Spleen (tissue), 11 donors: Measurements from ENCODE around the gene ATXN1. TPM values are rescaled to one million over a fixed set of nuclear protein-coding genes. Genes with fewer than 3 reads are reported as not detected.

Source experiments
- DNase-seq: peaks from one replicate; pipeline ENCODE4 v3.0.0-alpha.2; 2020
- H3K27ac ChIP-seq, 8 donors: fragments of 200-600 bp; sonication (generic) in 7 of 8; 1 replicate in 4 of 8; 2 replicates in 4 of 8; pipeline versions ENCODE4 v1.5.0 to v1.8.0; 2016 to 2021; ENCODE audit warnings: inconsistent platforms in 4 of 8, mild to moderate bottlenecking in 4 of 8, moderate library complexity in 1 of 8
- H3K27me3 ChIP-seq, 7 donors: fragments of 200-600 bp; sonication (generic) in 6 of 7; replicated peaks in 1 of 7; 1 replicate in 4 of 7; 2 replicates in 3 of 7; pipeline versions ENCODE4 v1.5.0 to v1.8.0; 2016 to 2021; ENCODE audit warnings: inconsistent platforms in 3 of 7, mild to moderate bottlenecking in 1 of 7
- H3K36me3 ChIP-seq, 6 donors: fragments of 200-600 bp; sonication (generic) in 5 of 6; 1 replicate in 4 of 6; 2 replicates in 2 of 6; pipeline versions ENCODE4 v1.5.0 to v1.8.0; 2016 to 2021; ENCODE audit warnings: inconsistent platforms in 2 of 6
- H3K4me1 ChIP-seq, 6 donors: fragments of 200-600 bp; sonication (generic) in 5 of 6; 1 replicate in 3 of 6; 2 replicates in 3 of 6; pipeline versions ENCODE4 v1.5.0 to v1.8.0; 2016 to 2021; ENCODE audit warnings: inconsistent platforms in 3 of 6
- H3K4me3 ChIP-seq, 8 donors: fragments of 200-600 bp; sonication (generic) in 7 of 8; 1 replicate in 4 of 8; 2 replicates in 4 of 8; pipeline versions ENCODE4 v1.5.0 to v1.8.0; 2016 to 2021; ENCODE audit warnings: inconsistent platforms in 4 of 8, mild to moderate bottlenecking in 4 of 8, moderate library complexity in 2 of 8
- H3K9me3 ChIP-seq, 8 donors: fragments of 200-600 bp; sonication (generic) in 7 of 8; 1 replicate in 4 of 8; 2 replicates in 4 of 8; pipeline versions ENCODE4 v1.5.0 to v1.8.0; 2016 to 2021; ENCODE audit warnings: inconsistent platforms in 4 of 8
- CTCF ChIP-seq, 11 experiments: fragments of 200-600 bp in 7 of 11; fragments of 450-650 bp in 4 of 11; sonication (generic) in 4 of 11; IDR thresholded peaks in 8 of 11; conservative IDR thresholded peaks in 3 of 11; 1 replicate in 7 of 11; 2 replicates in 4 of 11; pipeline versions ENCODE4 v1.4.0 to v1.8.0; 2016 to 2021; ENCODE audit warnings: antibody characterized with exemption in 11 of 11, inconsistent platforms in 4 of 11, mild to moderate bottlenecking in 1 of 11
- POLR2A ChIP-seq, 3 donors: fragments of 450-650 bp; IDR thresholded peaks; one replicate each; pipeline ENCODE4 v1.5.1; 2017; ENCODE audit warnings: antibody characterized with exemption in 3 of 3, mild to moderate bottlenecking in 1 of 3
- POLR2AphosphoS5 ChIP-seq, 3 donors: sonication (generic); formaldehyde crosslinking; IDR thresholded peaks; one replicate each; pipeline ENCODE4 v1.5.1; 2017; ENCODE audit warnings: antibody characterized with exemption in 3 of 3
- WGBS, 5 donors: extraction: QIAGEN DNeasy Blood & Tissue Kit in 3 of 5; methylation state at CpG; one replicate each; pipeline versions ENCODE4 v1.1.5 to v1.1.7; 2013 to 2018; 5-methylcytosine and 5-hydroxymethylcytosine counted together
- intact Hi-C: fragments of 100-400 bp; cut with DNase I; formaldehyde crosslinking; loops from one replicate; pipeline ENCODE4 v1.15.0; 2023; ENCODE audit warnings: low total_unique reads
- polyA plus RNA-seq, 3 donors: library from polyadenylated mRNA; stranded (reverse); fragments of 200-250 nt; gene quantifications; one replicate each; pipeline ENCODE4 v1.2.1, GENCODE V29; 2013
- total RNA-seq, 7 donors: library from RNA; depleted of rRNA in 3 of 7; stranded (reverse); fragments of >200 nt in 3 of 7; fragmentation: NEBNext Ultra II Directional in 4 of 7; extraction: Animal tissue kit (Norgen Biotek cat#: 25700) in 4 of 7; gene quantifications; one replicate each; pipeline versions ENCODE4 v1.1.0 to v1.2.1, GENCODE V29; 2016 to 2021
- donor health status: healthy with polysubstance abuse.
- donor health status: DM: no; HTN: no; CAD: no; lungs with moderate emphysema.
- donor health status: DM: no; HTN: no; CAD: no.
- donor health status: Bipolar disorder and iron deficiency.
- donor health status: healthy.
- donor health status: DM: no; HTN: no; CAD: no.
- donor health status: DM: yes; HTN: yes; CAD: no.

ATXN1 gene
- total and polyA plus RNA-seq, 10 donors, result 3.5 to 123 (median 73.9) TPM

GRCh38 chr6:16252686-16253299, 508.5 kb downstream of the ATXN1 start:
- no peak overlapping the region for H3K27ac ChIP-seq
- 72 to 88% (median 79%) methylated on average over 2 of the region's 2 CpGs for WGBS, 5 donors
- intact Hi-C loops, result no loop called here
- TF ChIP-seq POLR2AphosphoS5 (IDR thresholded peaks at IDR 0.05), result no peak
- no peak for TF ChIP-seq CTCF (IDR thresholded peaks at IDR 0.05 in 8 of 11, conservative IDR thresholded peaks at IDR 0.05 in 3 of 11)
- no peak for TF ChIP-seq POLR2A (IDR thresholded peaks at IDR 0.05)
- no peaks in the 10 kb centered on the region for H3K4me1 ChIP-seq
- no peaks in the 10 kb centered on the region for H3K9me3 ChIP-seq
- no peak for DNase-seq
- peaks cover 0 to 29% (median 0%) of the 10 kb centered on the region in 6 donors for H3K36me3 ChIP-seq
- H3K4me3 ChIP-seq, result no peak overlapping the region
- H3K27me3 ChIP-seq, result no peaks in the 10 kb centered on the region

GRCh38 chr6:16251706-16252105, 509.6 kb downstream of the ATXN1 start:
- Histone ChIP-seq H3K4me3 (no peak overlapping the region), H3K4me1 (no peaks in the 10 kb centered on the region), H3K9me3 (no peaks in the 10 kb centered on the region), H3K27ac (no peak overlapping the region), H3K36me3 (peaks cover 0 to 40% (median 2%) of the 10 kb centered on the region in 6 donors), H3K27me3 (no peaks in the 10 kb centered on the region)
- 84 to 89% (median 87%) methylated on average over 2 of the region's 2 CpGs for WGBS, 5 donors
- TF ChIP-seq POLR2A (IDR thresholded peaks at IDR 0.05) (no peak), CTCF (IDR thresholded peaks at IDR 0.05 in 8 of 11, conservative IDR thresholded peaks at IDR 0.05 in 3 of 11) (no peak), POLR2AphosphoS5 (IDR thresholded peaks at IDR 0.05) (no peak)
- intact Hi-C loops, result no loop called here
- no peak for DNase-seq

GRCh38 chr6:16249971-16250370, 511.3 kb downstream of the ATXN1 start:
- Histone ChIP-seq H3K4me3 (no peak overlapping the region), H3K27ac (no peak overlapping the region), H3K9me3 (no peaks in the 10 kb centered on the region), H3K4me1 (no peaks in the 10 kb centered on the region), H3K36me3 (peaks cover 0 to 39% (median 2%) of the 10 kb centered on the region in 6 donors), H3K27me3 (no peaks in the 10 kb centered on the region)
- TF ChIP-seq POLR2A (IDR thresholded peaks at IDR 0.05), result no peak
- DNase-seq, result no peak
- WGBS, 5 donors, result 91 to 100% (median 95%) methylated on average over 1 of the region's 1 CpG
- intact Hi-C loops, result no loop called here
